Mesodermal cell (in vitro differentiated cells): ENCODE data around the gene ZIC2.

Experiments used
- H3K27ac ChIP-seq: 2 replicates; pipeline ENCODE4 v1.7.0; 2013; ENCODE audit warnings: mild to moderate bottlenecking, low read depth, low read length, moderate library complexity; ENCODE audit not compliant: severe bottlenecking
- H3K36me3 ChIP-seq: 2 replicates; pipeline ENCODE4 v1.7.1; 2013; ENCODE audit warnings: mild to moderate bottlenecking, low read length, moderate library complexity; ENCODE audit not compliant: control insufficient read depth, insufficient read depth
- H3K4me1 ChIP-seq: one replicate; pipeline ENCODE4 v1.7.1; 2013; ENCODE audit warnings: mild to moderate bottlenecking, low read length; ENCODE audit not compliant: insufficient read depth, control insufficient read depth, poor library complexity, severe bottlenecking
- H3K4me3 ChIP-seq: 2 replicates; pipeline ENCODE4 v1.7.0; 2013; ENCODE audit warnings: low read length, control low read depth, mild to moderate bottlenecking; ENCODE audit not compliant: insufficient read depth, poor library complexity, severe bottlenecking; ENCODE audit errors: extremely low read depth
- H3K9me3 ChIP-seq: 2 replicates; pipeline ENCODE4 v1.7.1; 2013; ENCODE audit warnings: mild to moderate bottlenecking, low read length, moderate library complexity; ENCODE audit not compliant: control insufficient read depth
- WGBS, 2 experiments: methylation state at CpG; one replicate each; pipeline ENCODE4 v1.1.5; 2013; ENCODE audit warnings: missing lambda C conversion rate in 2 of 2; ENCODE audit not compliant: insufficient coverage in 2 of 2; 5-methylcytosine and 5-hydroxymethylcytosine counted together

Gene ZIC2

DNA sequence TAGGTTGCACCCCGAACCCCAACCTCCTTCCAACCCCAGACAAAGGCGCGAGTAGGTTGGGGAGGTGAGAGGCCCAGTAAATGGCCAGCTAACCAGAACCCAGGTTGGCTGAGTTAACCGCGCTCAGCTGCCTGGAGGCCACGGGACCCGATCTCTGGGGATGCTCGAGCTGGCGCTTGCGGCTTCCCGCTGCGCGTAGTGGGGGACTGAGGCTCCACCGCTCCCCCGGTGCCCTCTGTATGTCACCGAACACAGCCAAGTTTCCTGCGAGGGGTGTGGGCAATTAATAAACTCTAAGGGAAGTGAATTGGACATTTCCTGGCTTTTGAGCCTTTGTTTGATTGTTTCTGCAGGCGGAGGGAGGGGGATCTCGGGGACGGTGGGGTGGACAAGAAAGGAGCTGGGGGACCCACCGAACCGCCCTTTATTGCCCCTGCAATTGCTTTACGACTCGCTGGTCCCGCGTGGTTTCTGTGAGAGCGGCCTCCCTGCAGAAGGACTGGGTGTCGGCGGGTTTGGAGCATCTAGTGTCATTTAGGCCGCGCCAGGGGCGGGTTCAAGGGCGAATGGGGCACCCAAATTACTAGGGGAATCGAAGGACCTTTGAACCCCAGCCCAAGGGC lies 6.5 kb upstream of the ZIC2 start:
- no peaks in the 10 kb centered on the region for H3K9me3 ChIP-seq
- peaks cover 14% of the 10 kb centered on the region for H3K4me1 ChIP-seq
- H3K36me3 ChIP-seq, result no peaks in the 10 kb centered on the region
- no peak overlapping the region for H3K4me3 ChIP-seq
- WGBS, 2 experiments, result 54 to 59% methylated on average over 27 to 31 of the region's 34 CpGs
- H3K27ac ChIP-seq, result no peak overlapping the region

DNA sequence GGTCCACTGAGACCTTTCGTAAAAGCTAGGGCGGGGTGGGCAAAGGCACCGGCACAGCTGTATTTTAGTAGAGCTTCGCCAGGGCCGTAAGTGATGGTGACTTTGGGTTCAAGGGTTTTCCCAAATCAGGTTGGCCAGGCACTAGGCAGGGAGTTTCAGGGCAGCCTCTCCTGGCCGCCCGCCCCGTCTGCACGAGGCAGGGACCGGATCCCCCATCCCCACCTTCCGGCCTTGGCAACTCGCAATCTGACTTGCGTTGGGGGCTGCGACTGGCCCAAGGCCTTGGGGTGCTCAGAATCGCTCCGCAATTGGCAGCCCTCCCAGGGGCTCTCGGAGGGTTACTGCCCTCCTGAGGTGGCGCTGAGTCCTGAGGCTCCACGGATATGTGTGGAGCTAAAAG lies 6.0 kb upstream of the ZIC2 start:
- Histone ChIP-seq H3K4me1 (peaks cover 14% of the 10 kb centered on the region), H3K27ac (no peak overlapping the region), H3K36me3 (no peaks in the 10 kb centered on the region), H3K4me3 (no peak overlapping the region), H3K9me3 (no peaks in the 10 kb centered on the region)
- WGBS, 2 experiments, result 82% methylated on average over 13 to 19 of the region's 19 CpGs

DNA sequence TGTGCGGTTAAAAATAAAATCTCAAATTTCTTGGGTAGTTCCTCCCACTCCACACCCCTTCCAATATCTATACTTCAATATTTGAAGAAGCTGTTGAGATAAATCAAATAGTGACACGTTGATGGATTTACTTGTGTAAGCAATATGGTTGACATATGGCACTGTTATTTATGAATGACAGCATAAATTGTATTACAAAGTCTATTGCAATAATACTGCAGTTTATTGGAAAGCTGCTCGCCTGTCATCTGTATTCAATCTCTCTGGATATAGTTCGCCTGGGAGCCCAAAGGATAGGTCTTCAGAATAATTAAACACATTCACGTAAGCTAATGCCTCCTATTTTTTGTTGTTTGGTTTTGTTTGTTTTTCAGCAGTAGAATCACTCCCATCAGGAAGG lies 5.0 kb upstream of the ZIC2 start:
- Histone ChIP-seq H3K36me3 (no peaks in the 10 kb centered on the region), H3K9me3 (no peaks in the 10 kb centered on the region), H3K4me3 (no peak overlapping the region), H3K27ac (no peak overlapping the region), H3K4me1 (peaks cover 13% of the 10 kb centered on the region)
- WGBS, 2 experiments, result 90% methylated on average over 2 of the region's 5 CpGs; no CpG with 5 or more reads in 1 of the 2 experiments

DNA sequence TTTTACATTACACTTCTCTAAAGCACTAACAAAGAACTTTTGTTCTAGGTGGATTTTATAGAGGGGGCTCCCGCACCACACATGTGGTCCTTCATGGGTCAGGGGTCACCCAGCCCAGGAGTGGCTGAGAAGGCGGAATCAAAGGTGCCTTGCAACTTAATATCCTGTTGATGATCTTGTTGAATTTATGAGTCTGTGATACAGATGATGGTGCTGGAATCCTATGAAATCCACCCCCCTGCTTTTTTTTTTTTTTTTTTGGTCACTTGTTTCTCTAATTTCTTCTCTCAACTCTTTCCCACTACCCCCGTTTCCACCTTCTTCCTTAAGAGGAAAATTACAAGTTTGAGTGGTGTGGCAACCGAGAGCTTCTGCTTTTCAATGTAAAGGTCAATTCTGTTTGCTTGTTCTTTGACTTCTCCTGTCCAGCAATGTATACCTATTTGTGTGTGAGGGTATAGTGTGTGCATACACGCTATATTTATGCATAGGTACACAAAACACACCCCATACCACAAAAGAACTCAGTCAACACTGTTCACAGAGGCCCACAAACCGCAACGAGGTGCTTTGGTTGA lies 4.2 kb upstream of the ZIC2 start:
- Histone ChIP-seq H3K4me1 (peaks cover 8% of the 10 kb centered on the region), H3K9me3 (no peaks in the 10 kb centered on the region), H3K27ac (no peak overlapping the region), H3K4me3 (no peak overlapping the region), H3K36me3 (no peaks in the 10 kb centered on the region)
- 30 to 64% methylated on average over 2 to 4 of the region's 7 CpGs for WGBS, 2 experiments

DNA sequence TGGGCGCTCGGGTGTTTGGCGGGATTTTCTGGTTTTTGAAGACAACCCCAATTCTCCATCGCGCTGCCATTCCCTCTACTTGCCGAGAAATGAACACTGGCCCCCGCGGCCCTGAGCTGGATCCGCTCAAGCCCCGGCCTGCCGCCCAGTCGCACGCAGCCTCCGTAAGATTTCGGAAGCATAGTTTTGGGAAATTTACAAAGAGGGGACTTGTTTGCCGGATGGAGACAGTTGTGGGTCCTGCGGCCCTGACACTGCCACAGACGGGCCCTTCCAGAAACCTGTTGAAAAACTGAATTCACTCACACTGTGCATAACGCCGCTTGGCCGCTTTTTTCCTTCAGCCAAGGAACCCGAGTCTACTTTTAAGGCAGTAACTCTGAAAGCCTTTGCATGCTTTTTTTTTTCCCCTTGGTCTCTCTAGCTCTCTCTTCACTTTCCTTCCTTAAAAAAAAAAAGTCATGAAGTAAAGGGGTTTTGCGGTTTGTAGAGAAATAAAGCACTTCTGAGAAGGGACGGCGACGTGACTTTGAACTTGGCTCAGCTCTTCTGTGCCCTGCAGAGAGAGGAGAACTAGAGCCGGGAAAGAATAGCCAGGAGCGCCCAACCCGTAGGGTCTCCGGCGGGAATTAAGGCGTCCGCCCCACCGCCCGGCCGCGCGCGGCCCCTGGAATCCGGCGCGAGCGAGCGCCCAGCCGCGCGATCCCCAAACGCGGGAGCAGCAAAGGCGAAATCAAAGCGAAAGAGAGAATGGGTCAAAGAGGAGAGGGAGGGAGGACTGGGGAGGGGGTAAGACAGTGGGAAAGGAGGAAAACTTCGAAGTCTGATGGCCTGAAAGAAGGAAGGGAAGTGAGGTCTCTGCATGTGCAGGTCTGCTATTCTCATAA lies 3.4 kb upstream of the ZIC2 start:
- no peak overlapping the region for H3K27ac ChIP-seq
- 10 to 11% methylated on average over 47 to 48 of the region's 52 CpGs for WGBS, 2 experiments
- peak overlapping the region; percentile 14 for H3K4me3 ChIP-seq
- H3K4me1 ChIP-seq, result peaks cover 8% of the 10 kb centered on the region
- H3K9me3 ChIP-seq, result no peaks in the 10 kb centered on the region
- no peaks in the 10 kb centered on the region for H3K36me3 ChIP-seq

DNA sequence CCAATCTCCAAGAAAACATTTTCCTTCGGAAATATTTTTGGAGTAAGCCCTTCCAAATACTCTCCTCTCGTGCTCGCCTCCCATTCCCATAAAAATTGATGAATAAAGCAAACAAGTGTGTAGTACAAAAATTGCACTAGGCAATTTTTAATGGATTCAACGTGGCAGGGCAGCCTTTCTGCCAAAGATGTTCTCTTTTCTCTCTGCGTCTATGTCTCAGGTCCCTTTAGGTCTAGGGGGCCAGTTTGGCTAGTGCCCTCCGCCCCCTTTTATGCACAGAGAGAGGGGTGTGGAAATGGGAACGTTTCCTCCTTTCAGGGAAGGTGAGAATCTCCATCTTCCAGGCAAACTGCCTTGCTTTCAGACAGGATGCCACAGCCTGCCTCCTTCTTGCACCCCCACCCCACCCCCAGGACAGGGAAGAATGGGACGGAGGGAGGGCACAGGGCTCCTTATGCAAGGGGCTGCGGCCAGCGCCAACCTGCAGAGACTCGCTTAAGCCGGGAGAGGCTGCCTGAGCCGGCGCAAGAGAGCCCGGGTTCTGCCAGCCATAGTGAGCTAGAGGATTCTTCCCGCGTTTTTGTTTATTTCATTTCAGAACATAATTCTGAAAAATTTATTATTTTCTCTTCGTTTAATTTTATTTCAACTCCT lies 2.7 kb upstream of the ZIC2 start:
- peaks cover 9% of the 10 kb centered on the region for H3K4me1 ChIP-seq
- H3K27ac ChIP-seq, result no peak overlapping the region
- no peaks in the 10 kb centered on the region for H3K9me3 ChIP-seq
- 0% methylated on average over 1 to 6 of the region's 18 CpGs for WGBS, 2 experiments
- H3K36me3 ChIP-seq, result no peaks in the 10 kb centered on the region
- H3K4me3 ChIP-seq, result peak overlapping the region; percentile 49

DNA sequence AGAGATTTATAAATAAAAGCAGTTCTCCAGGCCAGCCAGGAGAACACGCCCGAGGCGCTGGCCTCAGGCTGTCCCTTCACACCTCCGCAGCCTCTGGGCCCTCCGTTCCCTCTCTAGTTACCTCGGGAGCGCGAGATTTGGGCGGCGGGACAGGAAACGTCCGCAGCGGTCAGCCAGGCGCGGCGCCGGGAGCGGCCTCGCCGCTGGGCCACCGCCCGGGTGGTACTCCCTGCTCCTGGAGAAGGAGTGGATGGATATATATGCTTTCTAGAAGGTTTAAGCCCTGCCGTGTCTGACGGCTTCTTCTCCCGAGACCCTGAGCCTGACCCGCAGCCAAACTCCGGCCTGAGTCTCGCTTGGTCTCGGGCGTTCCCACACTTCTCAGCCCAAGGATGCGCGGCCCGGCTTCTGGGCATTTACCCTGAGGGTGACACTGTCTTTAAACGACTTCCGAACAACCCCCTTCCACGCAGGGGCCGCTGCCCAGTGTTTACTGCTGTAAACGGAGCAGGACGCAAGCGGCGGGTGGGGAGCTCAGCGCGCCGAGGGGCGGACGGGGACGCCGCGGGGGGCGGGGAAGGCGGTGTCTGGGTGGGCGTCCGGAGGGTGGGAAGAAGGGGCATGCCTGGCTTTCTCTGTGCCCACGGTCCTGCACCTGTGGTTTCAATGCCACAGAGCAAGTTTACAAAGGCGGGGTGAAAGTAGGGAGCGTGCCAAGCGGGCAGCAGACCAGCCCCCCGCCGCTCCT lies 2.0 kb upstream of the ZIC2 start:
- WGBS, 2 experiments, result 0 to 1% methylated on average over 29 to 54 of the region's 59 CpGs
- peak overlapping the region; percentile 36 for H3K27ac ChIP-seq
- H3K9me3 ChIP-seq, result no peaks in the 10 kb centered on the region
- H3K36me3 ChIP-seq, result no peaks in the 10 kb centered on the region
- H3K4me3 ChIP-seq, result peak overlapping the region; percentile 49
- H3K4me1 ChIP-seq, result peaks cover 15% of the 10 kb centered on the region

DNA sequence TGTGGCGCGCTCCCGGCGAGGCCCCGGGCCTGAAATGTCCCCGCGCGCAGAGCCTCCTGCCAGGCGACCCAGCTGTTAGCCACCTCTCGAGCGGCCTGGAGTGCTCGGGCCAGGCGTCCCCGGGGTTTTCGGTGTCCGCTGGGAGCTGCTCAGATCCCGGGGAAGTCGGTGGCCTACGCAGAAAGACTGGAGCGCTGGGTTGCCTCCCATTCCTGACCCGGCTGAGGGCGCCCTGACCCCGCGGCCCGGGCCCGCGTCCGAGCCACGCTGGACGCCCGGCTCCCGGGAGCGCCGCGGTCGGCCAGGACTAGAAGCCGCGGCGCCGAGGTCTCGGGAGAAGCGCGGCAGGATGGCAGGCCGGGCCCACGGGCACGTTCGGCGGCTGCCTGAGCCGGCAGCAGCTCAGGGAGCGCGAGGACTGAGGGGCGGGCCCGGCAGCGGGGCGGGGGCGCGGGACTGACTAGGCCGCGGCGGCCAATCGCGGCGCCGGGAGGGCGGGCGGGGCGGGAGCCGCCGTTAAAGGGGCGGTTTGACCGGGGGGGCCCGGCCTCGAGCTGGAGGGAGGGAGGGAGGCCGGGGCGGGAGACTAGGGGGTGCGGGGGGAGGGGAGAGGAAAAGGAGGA lies 1.3 kb upstream of the ZIC2 start:
- H3K9me3 ChIP-seq, result no peaks in the 10 kb centered on the region
- H3K36me3 ChIP-seq, result no peaks in the 10 kb centered on the region
- H3K27ac ChIP-seq, result peak overlapping the region; percentile 69
- 1% methylated on average over 27 to 37 of the region's 76 CpGs for WGBS, 2 experiments
- H3K4me1 ChIP-seq, result peaks cover 15% of the 10 kb centered on the region
- H3K4me3 ChIP-seq, result peak overlapping the region; percentile 49

DNA sequence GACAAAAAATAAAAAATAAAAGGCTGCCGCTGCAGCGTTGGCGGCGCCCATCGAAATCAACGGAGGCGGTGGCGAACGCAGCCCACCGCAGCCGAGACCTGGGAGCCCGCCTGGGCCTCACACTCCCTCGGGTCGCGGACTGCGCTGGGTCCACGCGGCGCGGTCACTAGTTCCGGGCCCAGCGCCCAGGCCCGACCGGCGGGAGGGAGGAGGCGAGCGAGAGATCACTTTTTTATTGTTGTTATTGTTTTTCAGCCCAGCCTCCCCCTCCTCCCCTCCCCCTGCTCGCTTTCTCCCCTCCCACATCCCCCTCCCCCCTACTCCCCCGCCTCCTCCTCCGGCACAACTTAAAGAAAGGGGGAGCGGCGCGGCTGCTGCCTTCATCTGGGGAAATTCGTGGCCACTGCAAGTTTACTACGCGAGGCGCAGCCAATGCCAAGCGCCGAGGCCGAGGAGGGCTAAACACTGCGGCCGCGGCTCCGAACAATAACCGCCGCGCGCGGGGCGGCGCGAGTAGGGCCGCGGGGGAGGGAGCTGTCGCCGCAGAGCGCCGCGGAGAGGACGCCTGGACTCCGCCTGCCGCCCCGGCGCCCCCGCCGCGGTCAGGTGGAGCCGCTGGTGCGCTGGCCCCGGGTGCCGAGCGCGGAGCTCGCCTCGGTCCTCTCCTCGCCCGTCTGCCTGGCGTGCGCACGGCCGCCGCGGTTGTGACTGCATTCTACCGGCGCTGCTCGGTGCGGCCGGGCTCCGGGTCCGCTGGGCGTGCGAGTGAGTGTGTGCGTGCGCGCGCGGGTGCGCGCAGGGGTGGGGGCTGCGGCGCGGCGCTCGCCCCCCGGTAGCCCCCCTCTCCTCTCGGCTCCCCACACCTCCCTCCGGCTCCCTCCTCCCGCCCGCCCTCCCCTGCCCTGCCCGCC lies 505 bp upstream of the ZIC2 start:
- Histone ChIP-seq H3K4me3 (peak overlapping the region; percentile 49), H3K9me3 (no peaks in the 10 kb centered on the region), H3K36me3 (no peaks in the 10 kb centered on the region), H3K4me1 (peaks cover 15% of the 10 kb centered on the region), H3K27ac (peak overlapping the region; percentile 84)
- 1% methylated on average over 58 to 72 of the region's 110 CpGs for WGBS, 2 experiments
